GM12801 (cell line): ENCODE measurements around the gene TMPRSS11F.

Experiments used
- CTCF ChIP-seq: IDR thresholded peaks from one replicate; pipeline ENCODE4 v1.5.1; 2011; ENCODE audit warnings: control low read depth; ENCODE audit not compliant: insufficient read length; ENCODE audit errors: extremely low read depth

TMPRSS11F gene

GRCh38 chr4:68124262-68124661 is 5.4 kb downstream of the TMPRSS11F start:
- TF ChIP-seq CTCF: no peak

- TF ChIP-seq CTCF: no peak
Observed at GRCh38 chr4:68123525-68123924, 6.1 kb downstream of the TMPRSS11F start.

GRCh38 chr4:68119921-68120320 is 9.7 kb downstream of the TMPRSS11F start:
- no peak for TF ChIP-seq CTCF

- no peak for TF ChIP-seq CTCF
Observed at GRCh38 chr4:68110441-68110840, 19.2 kb downstream of the TMPRSS11F start.

GRCh38 chr4:68109868-68110267 is 19.8 kb downstream of the TMPRSS11F start:
- no peak for TF ChIP-seq CTCF

- TF ChIP-seq CTCF: no peak
Observed at GRCh38 chr4:68082758-68083157, 46.9 kb downstream of the TMPRSS11F start.

- no peak for TF ChIP-seq CTCF
Observed at GRCh38 chr4:68079928-68080327, 49.7 kb downstream of the TMPRSS11F start.

GRCh38 chr4:68077737-68078136 is 51.9 kb downstream of the TMPRSS11F start:
- TF ChIP-seq CTCF: no peak
